SU-DHL-6 (cell line): ENCODE data around the gene CAMSAP1.

ENCODE experiments used
- H2AFZ ChIP-seq: fragments of 200-600 bp; sonication (generic); 2 replicates; pipeline ENCODE4 v1.6.1; 2014; ENCODE audit warnings: low read depth, mild to moderate bottlenecking, moderate library complexity, mixed read lengths, antibody characterized with exemption, low read length; ENCODE audit not compliant: severe bottlenecking
- H3F3A ChIP-seq: fragments of 200-600 bp; shearing (Covaris generic); 2 replicates; pipeline ENCODE4 v1.6.0; 2016; ENCODE audit warnings: antibody characterized with exemption, mild to moderate bottlenecking; ENCODE audit not compliant: insufficient read depth
- H3K27ac ChIP-seq: fragments of 200-600 bp; sonication (generic); 2 replicates; pipeline ENCODE4 v1.5.1; 2016; ENCODE audit warnings: low read depth, mild to moderate bottlenecking, low read length, moderate library complexity, mixed read lengths
- H3K27me3 ChIP-seq: fragments of 200-600 bp; sonication (generic), shearing (Covaris generic); 2 replicates; pipeline ENCODE4 v1.6.0; 2014; ENCODE audit warnings: mild to moderate bottlenecking, low read length
- H3K36me3 ChIP-seq: fragments of 200-600 bp; sonication (generic); 2 replicates; pipeline ENCODE4 v1.6.1; 2014; ENCODE audit warnings: mild to moderate bottlenecking, low read length, mixed read lengths
- H3K4me2 ChIP-seq: fragments of 300-600, 200-600 bp; shearing (Covaris generic), sonication (generic); 2 replicates; pipeline ENCODE4 v1.6.0; 2014; ENCODE audit warnings: low read length, low read depth, mild to moderate bottlenecking; ENCODE audit not compliant: poor library complexity, severe bottlenecking
- H3K4me3 ChIP-seq: fragments of 200-600 bp; sonication (generic); 2 replicates; pipeline ENCODE4 v1.5.1; 2014; ENCODE audit warnings: antibody characterized with exemption, low read length, mild to moderate bottlenecking, mixed read lengths; ENCODE audit not compliant: insufficient read depth, poor library complexity, severe bottlenecking
- H3K79me2 ChIP-seq: fragments of 200-600 bp; sonication (generic); 2 replicates; pipeline ENCODE4 v1.6.1; 2014; ENCODE audit warnings: mild to moderate bottlenecking, low read length, moderate library complexity; ENCODE audit not compliant: insufficient read depth
- H3K9ac ChIP-seq: fragments of 200-600 bp; sonication (generic); 2 replicates; pipeline ENCODE4 v1.7.0; 2014; ENCODE audit warnings: mild to moderate bottlenecking, low read length
- H3K9me2 ChIP-seq: fragments of 200-600 bp; sonication (generic); replicated peaks from 2 replicates; pipeline ENCODE4 v1.6.1; 2014; ENCODE audit warnings: low read length; ENCODE audit not compliant: insufficient read depth
- H3K9me3 ChIP-seq: fragments of 200-600 bp; sonication (generic); 2 replicates; pipeline ENCODE4 v1.6.1; 2014; ENCODE audit warnings: low read length, mixed read lengths; ENCODE audit not compliant: insufficient read depth
- H4K20me1 ChIP-seq: fragments of 200-600 bp; sonication (generic); 2 replicates; pipeline ENCODE4 v1.6.1; 2014; ENCODE audit warnings: low read depth, mild to moderate bottlenecking, antibody characterized with exemption, low read length, moderate library complexity, mixed read lengths
- EZH2phosphoT487 ChIP-seq: fragments of 200-600 bp; sonication (generic), shearing (Covaris generic); conservative IDR thresholded peaks from 2 replicates; pipeline ENCODE4 v1.6.1; 2018; ENCODE audit warnings: mild to moderate bottlenecking, antibody characterized with exemption, low read length, moderate library complexity, mixed read lengths
- TF ChIP-seq, protein P1 (sequence below): fragments of 200-600 bp; sonication (generic); IDR thresholded peaks from one replicate; pipeline ENCODE4 v1.5.1; 2017; ENCODE audit warnings: antibody characterized with exemption, mild to moderate bottlenecking, low read length, moderate library complexity; ENCODE audit not compliant: insufficient read depth, poor library complexity, severe bottlenecking

CAMSAP1 gene

DNA sequence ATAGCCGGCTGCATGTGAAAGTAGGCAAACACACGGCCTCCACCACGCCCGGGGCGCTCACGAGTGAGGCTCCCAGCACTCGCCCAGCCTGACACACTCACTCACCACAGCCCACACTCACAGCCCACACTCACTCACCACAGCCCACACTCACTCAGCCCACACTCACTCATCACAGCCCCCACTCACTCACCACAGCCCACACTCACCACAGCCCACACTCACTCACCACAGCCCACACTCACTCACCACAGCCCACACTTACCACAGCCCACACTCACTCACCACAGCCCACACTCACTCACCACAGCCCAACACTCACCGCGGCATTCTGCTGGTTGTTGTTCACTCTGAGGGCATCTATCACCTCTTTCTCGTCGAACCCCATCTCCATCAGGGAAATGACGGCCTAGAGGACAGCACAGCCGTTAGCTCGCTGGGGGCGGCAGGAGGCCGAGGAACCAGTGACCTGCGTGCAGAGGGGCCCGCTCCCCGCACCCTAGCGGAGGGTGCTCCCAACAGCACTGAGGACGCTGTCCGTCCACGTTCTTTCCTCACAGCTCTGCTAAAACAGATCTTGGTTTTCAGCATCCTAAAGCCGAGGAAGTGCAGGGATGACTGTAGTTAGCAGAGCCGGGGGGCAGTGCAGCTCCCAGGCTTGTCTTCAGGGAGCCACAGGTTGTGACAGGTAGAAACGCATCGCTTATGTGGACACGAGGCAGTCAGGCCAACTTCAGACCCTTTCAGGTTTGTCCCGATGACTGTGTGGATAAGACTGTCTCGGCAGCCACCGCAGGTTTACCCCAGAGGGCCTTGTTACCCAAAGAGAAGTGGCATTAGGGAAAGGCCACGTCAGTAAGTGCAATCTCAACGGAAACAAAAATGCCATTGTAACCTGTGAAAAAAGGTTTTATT, 32.3 kb upstream of the CAMSAP1 start:
- H3K9ac ChIP-seq, result no peak overlapping the region
- H3K27ac ChIP-seq, result no peak overlapping the region
- no peaks in the 10 kb centered on the region for H3K27me3 ChIP-seq
- H3K79me2 ChIP-seq, result no peaks in the 10 kb centered on the region
- no peak overlapping the region for H3K4me3 ChIP-seq
- no peak overlapping the region for H3K4me2 ChIP-seq
- 0 out of 2 replicates have a peak, but pooled peaks cover 2% of the 10 kb centered on the region for H3K36me3 ChIP-seq
- TF ChIP-seq EZH2phosphoT487, result no peak
- TF ChIP-seq, protein P1, sequence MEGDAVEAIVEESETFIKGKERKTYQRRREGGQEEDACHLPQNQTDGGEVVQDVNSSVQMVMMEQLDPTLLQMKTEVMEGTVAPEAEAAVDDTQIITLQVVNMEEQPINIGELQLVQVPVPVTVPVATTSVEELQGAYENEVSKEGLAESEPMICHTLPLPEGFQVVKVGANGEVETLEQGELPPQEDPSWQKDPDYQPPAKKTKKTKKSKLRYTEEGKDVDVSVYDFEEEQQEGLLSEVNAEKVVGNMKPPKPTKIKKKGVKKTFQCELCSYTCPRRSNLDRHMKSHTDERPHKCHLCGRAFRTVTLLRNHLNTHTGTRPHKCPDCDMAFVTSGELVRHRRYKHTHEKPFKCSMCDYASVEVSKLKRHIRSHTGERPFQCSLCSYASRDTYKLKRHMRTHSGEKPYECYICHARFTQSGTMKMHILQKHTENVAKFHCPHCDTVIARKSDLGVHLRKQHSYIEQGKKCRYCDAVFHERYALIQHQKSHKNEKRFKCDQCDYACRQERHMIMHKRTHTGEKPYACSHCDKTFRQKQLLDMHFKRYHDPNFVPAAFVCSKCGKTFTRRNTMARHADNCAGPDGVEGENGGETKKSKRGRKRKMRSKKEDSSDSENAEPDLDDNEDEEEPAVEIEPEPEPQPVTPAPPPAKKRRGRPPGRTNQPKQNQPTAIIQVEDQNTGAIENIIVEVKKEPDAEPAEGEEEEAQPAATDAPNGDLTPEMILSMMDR, result no peak
- no peaks in the 10 kb centered on the region for H4K20me1 ChIP-seq
- no peaks in the 10 kb centered on the region for H3K9me3 ChIP-seq
- no peaks in the 10 kb centered on the region for H3F3A ChIP-seq
- H2AFZ ChIP-seq, result no peak overlapping the region
- no peaks in the 10 kb centered on the region for H3K9me2 ChIP-seq

- no peaks in the 10 kb centered on the region for H3F3A ChIP-seq
- H3K4me2 ChIP-seq, result no peak overlapping the region
- H3K9ac ChIP-seq, result no peak overlapping the region
- H3K27ac ChIP-seq, result no peak overlapping the region
- no peaks in the 10 kb centered on the region for H3K9me2 ChIP-seq
- TF ChIP-seq, protein P1, result no peak
- no peak for TF ChIP-seq EZH2phosphoT487
- H2AFZ ChIP-seq, result no peak overlapping the region
- H3K27me3 ChIP-seq, result no peaks in the 10 kb centered on the region
- no peaks in the 10 kb centered on the region for H4K20me1 ChIP-seq
- no peaks in the 10 kb centered on the region for H3K9me3 ChIP-seq
- H3K4me3 ChIP-seq, result no peak overlapping the region
- 0 out of 2 replicates have a peak, but pooled peaks cover 2% of the 10 kb centered on the region for H3K36me3 ChIP-seq
- no peaks in the 10 kb centered on the region for H3K79me2 ChIP-seq
These were observed 30.5 kb upstream of the CAMSAP1 start for GRCh38 chr9:135937521-135938489.

DNA sequence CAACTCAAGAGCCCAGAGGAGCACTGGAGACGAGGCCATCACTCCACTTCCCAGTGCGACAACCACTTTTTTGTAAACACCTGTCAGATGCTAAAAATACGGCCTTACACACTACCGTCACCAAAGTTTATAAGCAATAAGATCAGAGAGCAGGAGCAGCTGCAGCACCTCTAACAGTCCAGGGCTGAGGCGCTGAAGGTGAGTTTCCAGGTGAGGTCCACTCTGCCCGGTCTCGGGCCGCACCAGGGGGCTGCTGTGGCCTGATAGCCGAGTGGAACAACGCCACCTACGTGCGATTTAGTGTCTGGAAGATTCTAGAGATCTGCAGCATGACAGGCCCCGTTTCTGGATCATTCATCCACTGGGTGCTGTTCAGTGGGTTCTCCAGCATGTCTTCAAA, 25.8 kb upstream of the CAMSAP1 start:
- no peaks in the 10 kb centered on the region for H3K9me3 ChIP-seq
- H3K4me3 ChIP-seq, result no peak overlapping the region
- H4K20me1 ChIP-seq, result no peaks in the 10 kb centered on the region
- H3F3A ChIP-seq, result no peaks in the 10 kb centered on the region
- H3K79me2 ChIP-seq, result no peaks in the 10 kb centered on the region
- no peaks in the 10 kb centered on the region for H3K9me2 ChIP-seq
- no peak overlapping the region for H3K4me2 ChIP-seq
- no peak overlapping the region for H3K9ac ChIP-seq
- H3K27me3 ChIP-seq, result no peaks in the 10 kb centered on the region
- no peak overlapping the region for H2AFZ ChIP-seq
- H3K27ac ChIP-seq, result no peak overlapping the region
- H3K36me3 ChIP-seq, result 0 out of 2 replicates have a peak, but pooled peaks cover 2% of the 10 kb centered on the region
- TF ChIP-seq EZH2phosphoT487, result no peak
